ENCODE measurements around the gene ANXA8. TPM values are rescaled to one million over a fixed set of nuclear protein-coding genes. Genes with fewer than 3 reads are reported as not detected.

Gene ANXA8
- total RNA-seq, 1 experiment from 2014 or later: 45.4 TPM

Other genes with a start within 250 kb of the ANXA8 start
- not detected in 2 replicates for gene GDF10, start 183.9 kb downstream of the ANXA8 start, total RNA-seq (2014; rRNA removed; shearing (Covaris generic))
- not detected in 2 replicates for gene GDF2, start 161.7 kb downstream of the ANXA8 start, total RNA-seq (2014; rRNA removed; shearing (Covaris generic))
- not detected in 2 replicates for gene RBP3, start 135.8 kb downstream of the ANXA8 start, total RNA-seq (2014; rRNA removed; shearing (Covaris generic))
- gene ZNF488, start 99.8 kb downstream of the ANXA8 start, total RNA-seq (2014; rRNA removed; shearing (Covaris generic)): 2.6 and 3.6 TPM in 2 replicates
- gene FAM25G, start 7.6 kb upstream of the ANXA8 start, total RNA-seq (2014; rRNA removed; shearing (Covaris generic)): not detected in 2 replicates
- 4.5 and 4.6 TPM in 2 replicates for gene AGAP9, start 39.5 kb upstream of the ANXA8 start, total RNA-seq (2014; rRNA removed; shearing (Covaris generic))

Measured in A172 (cell line).